IPS DF 4.7 (cell line): ENCODE results near the gene DNMT3L.

Source experiments
- DNase-seq: peaks from one replicate; pipeline ENCODE4 v3.0.0-alpha.2; 2013; ENCODE audit warnings: low spot score; ENCODE audit errors: extremely low read depth

Gene DNMT3L

GRCh38 chr21:44279354-44280260 lies 17.9 kb upstream of the DNMT3L start:
- no peak for DNase-seq

- no peak for DNase-seq
Observed at GRCh38 chr21:44275041-44275440, 13.3 kb upstream of the DNMT3L start.

GRCh38 chr21:44273046-44273445 lies 11.3 kb upstream of the DNMT3L start:
- DNase-seq = no peak

GRCh38 chr21:44272284-44272858 lies 10.7 kb upstream of the DNMT3L start:
- no peak for DNase-seq

GRCh38 chr21:44271558-44272283 lies 10.0 kb upstream of the DNMT3L start:
- no peak for DNase-seq

- DNase-seq = no peak
Observed at GRCh38 chr21:44269090-44269489, 7.4 kb upstream of the DNMT3L start.

- DNase-seq = no peak
Observed at GRCh38 chr21:44267655-44268142, 6.0 kb upstream of the DNMT3L start.

GRCh38 chr21:44265734-44266270 lies 4.1 kb upstream of the DNMT3L start:
- DNase-seq = no peak

- DNase-seq = no peak
Observed at GRCh38 chr21:44263768-44264167, 2.1 kb upstream of the DNMT3L start.

GRCh38 chr21:44263221-44263760 lies 1.6 kb upstream of the DNMT3L start:
- no peak for DNase-seq

GRCh38 chr21:44262338-44263056 lies 800 bp upstream of the DNMT3L start:
- DNase-seq = no peak

GRCh38 chr21:44260791-44261631 lies 686 bp downstream of the DNMT3L start:
- DNase-seq = no peak

- DNase-seq = no peak
Observed at GRCh38 chr21:44260066-44260465, 1.6 kb downstream of the DNMT3L start.

- no peak for DNase-seq
Observed at GRCh38 chr21:44259082-44259705, 2.5 kb downstream of the DNMT3L start.

- no peak for DNase-seq
Observed at GRCh38 chr21:44258056-44258725, 3.5 kb downstream of the DNMT3L start.

GRCh38 chr21:44255511-44255981 lies 6.2 kb downstream of the DNMT3L start:
- no peak for DNase-seq

- no peak for DNase-seq
Observed at GRCh38 chr21:44253832-44254710, 7.6 kb downstream of the DNMT3L start.
